SK-N-MC (cell line): ENCODE results near the gene HOXA3.

Experiments used
- FOXP2 ChIP-seq: optimal IDR thresholded peaks from 2 replicates; pipeline ENCODE3; 2011; ENCODE audit warnings: mild to moderate bottlenecking, moderate library complexity; ENCODE audit not compliant: insufficient read depth; ENCODE audit errors: extremely low read length, control extremely low read depth
- POLR2AphosphoS5 ChIP-seq: IDR thresholded peaks from 2 replicates; pipeline ENCODE4 v1.6.1; 2012; ENCODE audit warnings: mild to moderate bottlenecking, low read depth, low read length, borderline replicate concordance

- TF ChIP-seq FOXP2 (no peak), POLR2AphosphoS5 (no peak)
Observed at GRCh38 chr7:27104341-27105058, 47.9 kb downstream of the HOXA3 start.
